ENCODE measurements around the gene DIP2C.

DIP2C gene

GRCh38 chr10:393106-393745, 296.2 kb downstream of the DIP2C start:
- DNase-seq (ENCODE audit: low read depth): no peak
- no peak for TF ChIP-seq CTCF (IDR thresholded peaks at IDR 0.05; ENCODE audit: control insufficient read depth, extremely low read depth, insufficient read depth)
- no peak overlapping the region for H3K4me3 ChIP-seq (ENCODE audit: low read depth, low read length)

GRCh38 chr10:392705-393037, 296.8 kb downstream of the DIP2C start:
- TF ChIP-seq CTCF (IDR thresholded peaks at IDR 0.05; ENCODE audit: control insufficient read depth, extremely low read depth, insufficient read depth): no peak
- no peak for DNase-seq (ENCODE audit: low read depth)
- no peak overlapping the region for H3K4me3 ChIP-seq (ENCODE audit: low read depth, low read length)

- no peak for TF ChIP-seq CTCF (IDR thresholded peaks at IDR 0.05; ENCODE audit: control insufficient read depth, extremely low read depth, insufficient read depth)
- no peak for DNase-seq (ENCODE audit: low read depth)
- H3K4me3 ChIP-seq (ENCODE audit: low read depth, low read length): no peak overlapping the region
Observed at GRCh38 chr10:391847-392704, 297.4 kb downstream of the DIP2C start.

GRCh38 chr10:391305-391704, 298.2 kb downstream of the DIP2C start:
- TF ChIP-seq CTCF (IDR thresholded peaks at IDR 0.05; ENCODE audit: control insufficient read depth, extremely low read depth, insufficient read depth): no peak
- DNase-seq (ENCODE audit: low read depth): no peak
- no peak overlapping the region for H3K4me3 ChIP-seq (ENCODE audit: low read depth, low read length)

- DNase-seq (ENCODE audit: low read depth): no peak
- no peak for TF ChIP-seq CTCF (IDR thresholded peaks at IDR 0.05; ENCODE audit: control insufficient read depth, extremely low read depth, insufficient read depth)
- H3K4me3 ChIP-seq (ENCODE audit: low read depth, low read length): no peak overlapping the region
Observed at GRCh38 chr10:390449-391100, 298.9 kb downstream of the DIP2C start.

GRCh38 chr10:389836-390448, 299.5 kb downstream of the DIP2C start:
- no peak for DNase-seq (ENCODE audit: low read depth)
- H3K4me3 ChIP-seq (ENCODE audit: low read depth, low read length): no peak overlapping the region
- no peak for TF ChIP-seq CTCF (IDR thresholded peaks at IDR 0.05; ENCODE audit: control insufficient read depth, extremely low read depth, insufficient read depth)
